K562 (cell line): ENCODE results near the gene CTXN1. TPM values are rescaled to one million over a fixed set of nuclear protein-coding genes. Genes with fewer than 3 reads are reported as not detected.

ENCODE experiments used
- ATAC-seq: fragments of 200-7000 bp; cut with Tn5 transposase; 3 replicates; pipeline ENCODE4 v1.9.1; 2020; ENCODE audit warnings: moderate library complexity
- BruUV-seq: library from RNA; stranded (reverse); fragments of 400-500 nt; replicated peaks from 2 replicates; lab custom pipeline; 2021; lab: Mats Ljungman, UMichigan
- CTCF ChIA-PET: fragments of 300-600 bp; formaldehyde crosslinking; extraction: SDS; loops from one replicate; lab custom pipeline; 2021; ENCODE audit warnings: low intra/inter-chr PET ratio; lab: Yijun Ruan, JAX
- POLR2A ChIA-PET: fragments of 300-600, 350-650 bp; sonication (Branson Sonifier 250); formaldehyde crosslinking; extraction: SDS; loops from one replicate; lab custom pipeline; 2021; ENCODE audit warnings: antibody characterized with exemption, inconsistent platforms; lab: Yijun Ruan, JAX
- DNase-seq, 4 experiments: peaks; one replicate each; pipeline versions ENCODE4 v3.0.0 to v3.0.0-alpha.2; 2011 to 2018; ENCODE audit warnings: low spot score in 3 of 4, mixed read lengths in 3 of 4; ENCODE audit errors: extremely low read depth in 1 of 4
- FAIRE-seq: peaks from 2 replicates; lab custom pipeline; 2011; peaks lifted over from hg19 to GRCh38; lab: Jason Lieb, UNC
- H2AFZ ChIP-seq: 2 replicates; pipeline ENCODE4 v1.6.0; 2011; ENCODE audit warnings: low read depth, low read length, control low read depth, inconsistent platforms
- H3K27ac ChIP-seq: fragments of 200-600 bp; 3 replicates; pipeline ENCODE4 v1.8.0; 2011; ENCODE audit warnings: low read depth, mild to moderate bottlenecking, control low read depth, inconsistent platforms, low read length, moderate library complexity, mixed read lengths; ENCODE audit errors: extremely low read depth
- H3K27me3 ChIP-seq, 2 experiments: fragments of 300-600 bp in 1 of 2; 2 replicates in 1 of 2; 3 replicates in 1 of 2; pipeline versions ENCODE4 v1.6.0 to v1.8.0; 2011; ENCODE audit warnings: inconsistent platforms in 2 of 2, low read length in 2 of 2, mild to moderate bottlenecking in 1 of 2, mixed read lengths in 1 of 2, moderate library complexity in 1 of 2; ENCODE audit not compliant: control insufficient read depth in 2 of 2, insufficient read depth in 2 of 2
- H3K36me3 ChIP-seq: fragments of 300-600 bp; 3 replicates; pipeline ENCODE4 v1.8.0; 2011; ENCODE audit warnings: mild to moderate bottlenecking, low read length, inconsistent platforms; ENCODE audit not compliant: control insufficient read depth, insufficient read depth
- H3K4me1 ChIP-seq, 2 experiments: fragments of 200-600 bp in 1 of 2; replicated peaks in 1 of 2; 2 replicates in 1 of 2; 3 replicates in 1 of 2; pipeline versions ENCODE4 v1.5.1 to v1.8.0; 2011; ENCODE audit warnings: inconsistent platforms in 2 of 2, low read length in 2 of 2, mild to moderate bottlenecking in 1 of 2, mixed read lengths in 1 of 2, moderate library complexity in 1 of 2; ENCODE audit not compliant: control insufficient read depth in 2 of 2, insufficient read depth in 2 of 2
- H3K4me2 ChIP-seq: 2 replicates; pipeline ENCODE4 v1.6.1; 2011; ENCODE audit warnings: low read length, control low read depth, inconsistent platforms, mixed read lengths; ENCODE audit not compliant: insufficient read depth
- H3K4me3 ChIP-seq: fragments of 200-600 bp; sonication (generic), shearing (Covaris generic); 2 replicates; pipeline ENCODE4 v1.5.1; 2016; ENCODE audit warnings: control low read depth, inconsistent platforms
- H3K79me2 ChIP-seq: fragments of 200-600 bp; 3 replicates; pipeline ENCODE4 v1.8.0; 2011; ENCODE audit warnings: low read length, inconsistent platforms; ENCODE audit not compliant: control insufficient read depth, insufficient read depth
- H3K9ac ChIP-seq, 2 experiments: 2 replicates each; pipeline versions ENCODE4 v1.6.0 to v1.6.1; 2011; ENCODE audit warnings: low read depth in 2 of 2, low read length in 2 of 2, control low read depth in 1 of 2, inconsistent platforms in 1 of 2, mild to moderate bottlenecking in 1 of 2, mixed read lengths in 1 of 2; ENCODE audit not compliant: insufficient read depth in 1 of 2
- H3K9me1 ChIP-seq: one replicate; pipeline ENCODE4 v1.6.0; 2011; ENCODE audit warnings: inconsistent platforms, mild to moderate bottlenecking, low read length, moderate library complexity; ENCODE audit not compliant: control insufficient read depth, insufficient read depth
- H3K9me3 ChIP-seq: replicated peaks from 2 replicates; pipeline ENCODE4 v1.5.1; 2011; ENCODE audit warnings: low read depth, low read length, inconsistent platforms; ENCODE audit not compliant: control insufficient read depth, insufficient read depth
- H4K20me1 ChIP-seq: replicated peaks from 2 replicates; pipeline ENCODE4 v1.6.1; 2011; ENCODE audit warnings: low read length, inconsistent platforms, mixed read lengths; ENCODE audit not compliant: control insufficient read depth, insufficient read depth
- CEBPB ChIP-seq: fragments of 450-650 bp; IDR thresholded peaks from 2 replicates; pipeline ENCODE4 v1.6.1; 2016; ENCODE audit warnings: missing genetic modification characterization, missing compliant biosample characterization
- FOXP4 ChIP-seq: sonication (generic); formaldehyde crosslinking; IDR thresholded peaks from 2 replicates; pipeline ENCODE4 v1.8.0; 2022; ENCODE audit warnings: mild to moderate bottlenecking, missing genetic modification reagents, borderline replicate concordance
- HOXB6 ChIP-seq: fragments of 250-450 bp; sonication (Bioruptor Pico); IDR thresholded peaks from 2 replicates; pipeline ENCODE4 v1.5.1; 2022; ENCODE audit warnings: mild to moderate bottlenecking, borderline replicate concordance
- MTF1 ChIP-seq: fragments of 250-450 bp; sonication (Bioruptor Pico); IDR thresholded peaks from 2 replicates; pipeline ENCODE4 v1.9.0; 2021; ENCODE audit warnings: moderate library complexity, mild to moderate bottlenecking, inconsistent platforms, borderline replicate concordance
- ZNF140 ChIP-seq: fragments of 250-450 bp; sonication (Bioruptor Pico); IDR thresholded peaks from 2 replicates; pipeline ENCODE4 v1.8.0; 2021; ENCODE audit warnings: moderate library complexity, mild to moderate bottlenecking, inconsistent platforms
- ZNF609 ChIP-seq: sonication (generic); formaldehyde crosslinking; IDR thresholded peaks from 2 replicates; pipeline ENCODE4 v1.8.1; 2023; ENCODE audit warnings: missing genetic modification reagents, mild to moderate bottlenecking, borderline replicate concordance
- WGBS: fragments of 100-300 bp; shearing (Covaris generic); methylation state at CpG from one replicate; pipeline ENCODE4 v1.1.6; 2016; ENCODE audit warnings: low coverage, mixed read lengths; ENCODE audit not compliant: insufficient coverage; ENCODE audit errors: missing lambda C conversion rate; 5-methylcytosine and 5-hydroxymethylcytosine counted together
- in situ Hi-C: fragments of 300-500 bp; cut with MboI; formaldehyde crosslinking; loops from 4 replicates; pipeline ENCODE4 v1.15.0; 2018; ENCODE audit warnings: inconsistent platforms, mixed read lengths
- intact Hi-C: fragments of 100-400 bp; cut with micrococcal nuclease; formaldehyde crosslinking; loops from 2 replicates; pipeline ENCODE4 v1.14.2; 2022
- polyA plus RNA-seq, 8 experiments: library from polyadenylated mRNA; depleted of rRNA in 4 of 8; stranded (reverse) in 5 of 8; unstranded in 3 of 8; fragments of >200 nt; fragmentation: Nextera tagmentation in 2 of 8; fragmentation: Illumina TruSeq in 1 of 8; extraction: Ambion mirVana in 2 of 8; extraction: Trizol in 1 of 8; gene quantifications; 2 replicates each; pipeline versions ENCODE4 v1.2.1 to v1.2.3, GENCODE V29; 2011 to 2014; ENCODE audit warnings: inconsistent platforms in 1 of 8, missing spikeins in 1 of 8
- total RNA-seq, 7 experiments: library from RNA; depleted of rRNA in 6 of 7; stranded (reverse); fragments of >200 nt in 6 of 7; fragmentation: Illumina TruSeq in 2 of 7; extraction: Trizol in 2 of 7; gene quantifications; 2 replicates each; pipeline versions ENCODE4 v1.2.1 to v1.2.3, GENCODE V29; 2011 to 2021; ENCODE audit warnings: low replicate concordance in 1 of 7

CTXN1 gene
- total and polyA plus RNA-seq, 9 of the 15 experiments (the other 6 are each of a cell fraction or from before 2014, with no cell fraction given): 0.15 to 37.4 (median 1.8) TPM; not detected in 2

GRCh38 chr19:7897292-7897691, 28.6 kb downstream of the CTXN1 start:
- Histone ChIP-seq H3K36me3 (peaks cover 19% of the 10 kb centered on the region; the same call in 1 of the 3 replicates), H2AFZ (no peak overlapping the region), H3K9me1 (no peaks in the 10 kb centered on the region), H3K9ac (no peak overlapping the region), H3K4me1 (peaks cover 4 to 28% of the 10 kb centered on the region in 2 experiments; a peak in 4 of 5 replicates), H3K79me2 (peaks cover 3% of the 10 kb centered on the region; the same call in 2 of the 3 replicates), H3K4me2 (no peak overlapping the region), H4K20me1 (no peaks in the 10 kb centered on the region), H3K27ac (no peak overlapping the region), H3K27me3 (no peaks in the 10 kb centered on the region), H3K4me3 (no peak overlapping the region), H3K9me3 (no peaks in the 10 kb centered on the region)
- 0 out of 2 replicates have a peak, but pooled peaks have one; percentile 17 for TF ChIP-seq CEBPB
- TF ChIP-seq ZNF140: no peak
- ChIA-PET CTCF (no interaction called here), POLR2A (interaction anchor here (0.6 to 1.1 kb wide), 4 partner anchors 9 to 28 kb away, joined by 3 to 6 read pairs (median 4); partner anchors contain the start of genes LRRC8E and TGFBR3L)
- WGBS: 69% methylated on average over 9 of the region's 11 CpGs
- BruUV-seq: no TSS peak
- DNase-seq (no peak), ATAC-seq (no peak), FAIRE-seq (no peak)
- intact Hi-C loops: no loop called here
- in situ Hi-C loops: no loop called here

- H3K4me2 ChIP-seq: no peak overlapping the region
- ChIA-PET CTCF (no interaction called here), POLR2A (no interaction called here)
- no peak overlapping the region for H2AFZ ChIP-seq
- no peaks in the 10 kb centered on the region for H3K27me3 ChIP-seq
- no peaks in the 10 kb centered on the region for H3K9me3 ChIP-seq
- DNase-seq (no peak), ATAC-seq (no peak), FAIRE-seq (no peak)
- H3K9me1 ChIP-seq: no peaks in the 10 kb centered on the region
- intact Hi-C loops (no loop called here), in situ Hi-C loops (no loop called here)
- no peak overlapping the region for H3K27ac ChIP-seq
- H3K36me3 ChIP-seq: peaks cover 13% of the 10 kb centered on the region; the same call in 1 of the 3 replicates
- H4K20me1 ChIP-seq: no peaks in the 10 kb centered on the region
- H3K4me3 ChIP-seq: no peak overlapping the region
- peaks cover 4 to 35% of the 10 kb centered on the region in 2 experiments; a peak in 4 of 5 replicates for H3K4me1 ChIP-seq
- BruUV-seq: no TSS peak
- H3K79me2 ChIP-seq: no peaks in the 10 kb centered on the region
- peak overlapping the region in 1 of 2 experiments; percentile 6; a peak in 1 of 4 replicates for H3K9ac ChIP-seq
- WGBS: 73% methylated on average over 11 of the region's 13 CpGs
- TF ChIP-seq FOXP4 (no peak), MTF1 (CRISPR knock-in tag) (no peak), ZNF609 (CRISPR knock-in tag) (no peak), HOXB6 (CRISPR knock-in tag) (no peak)
These were observed 30.4 kb downstream of the CTXN1 start for GRCh38 chr19:7895565-7895964.
